WTC11 (cell line): ENCODE measurements around the gene MUC6.

Experiments
- CTCF ChIP-seq: fragments of 200-600 bp; IDR thresholded peaks from 2 replicates; pipeline ENCODE4 v1.8.0; 2022; ENCODE audit warnings: antibody characterized with exemption
- PREB ChIP-seq: sonication (generic); formaldehyde crosslinking; IDR thresholded peaks from 2 replicates; pipeline ENCODE4 v1.8.1; 2022; ENCODE audit warnings: mild to moderate bottlenecking, missing genetic modification reagents, moderate library complexity, borderline replicate concordance
- USF1 ChIP-seq: sonication (generic); formaldehyde crosslinking; IDR thresholded peaks from 2 replicates; pipeline ENCODE4 v1.8.0; 2022; ENCODE audit warnings: mild to moderate bottlenecking, missing genetic modification reagents

- TF ChIP-seq USF1 (CRISPR knock-in tag): no peak
- no peak for TF ChIP-seq PREB (CRISPR knock-in tag)
- TF ChIP-seq CTCF: no peak
Observed at GRCh38 chr11:973237-973636, 63.3 kb downstream of the MUC6 start.
